Muscle of arm (tissue), 12 donors: ENCODE measurements around the gene ANO8. TPM values are rescaled to one million over a fixed set of nuclear protein-coding genes. Genes with fewer than 3 reads are reported as not detected.
"Not testable (repeated sequence)": the region's sequence is repeated elsewhere in the genome, so short reads cannot be mapped to it uniquely, and the experiment has no call there.

ENCODE experiments used
- DNase-seq: peaks from one replicate; pipeline ENCODE4 v3.0.0-alpha.2; 2013
- polyA plus RNA-seq, 12 donors: library from polyadenylated mRNA; unstranded; fragments of 120-200 nt; gene quantifications; one replicate each; pipeline ENCODE4 v1.2.1, GENCODE V29; 2013; ENCODE audit not compliant: insufficient read length in 12 of 12

The ANO8 gene
- polyA plus RNA-seq, 12 donors, result 4.5 to 14.0 (median 6.0) TPM; not detected in 1

DNA sequence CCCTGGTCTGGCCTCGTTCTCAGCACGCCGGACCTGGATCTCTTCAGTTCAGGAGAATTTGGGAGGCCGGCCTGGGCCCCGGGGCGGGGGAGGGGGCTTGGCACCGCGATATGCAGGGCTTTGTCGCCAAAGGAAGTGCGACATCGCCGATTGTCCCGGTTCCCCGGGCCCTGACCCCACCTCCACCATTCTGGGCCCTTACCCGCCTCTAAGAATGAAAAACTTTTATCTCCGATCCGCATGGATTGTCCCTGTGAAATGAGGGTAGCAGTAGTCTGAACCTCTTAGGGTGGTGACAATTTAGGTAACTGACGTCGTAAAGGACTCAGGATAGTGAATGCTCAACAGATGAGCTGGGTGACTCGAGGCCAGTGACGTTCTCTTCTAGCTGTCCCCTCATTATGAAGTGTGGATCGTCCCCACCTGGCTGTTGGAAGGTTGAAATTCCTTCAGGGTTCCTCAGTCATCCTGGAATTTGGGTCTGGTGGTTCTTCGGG, 24.6 kb downstream of the ANO8 start:
- no peak for DNase-seq

DNA sequence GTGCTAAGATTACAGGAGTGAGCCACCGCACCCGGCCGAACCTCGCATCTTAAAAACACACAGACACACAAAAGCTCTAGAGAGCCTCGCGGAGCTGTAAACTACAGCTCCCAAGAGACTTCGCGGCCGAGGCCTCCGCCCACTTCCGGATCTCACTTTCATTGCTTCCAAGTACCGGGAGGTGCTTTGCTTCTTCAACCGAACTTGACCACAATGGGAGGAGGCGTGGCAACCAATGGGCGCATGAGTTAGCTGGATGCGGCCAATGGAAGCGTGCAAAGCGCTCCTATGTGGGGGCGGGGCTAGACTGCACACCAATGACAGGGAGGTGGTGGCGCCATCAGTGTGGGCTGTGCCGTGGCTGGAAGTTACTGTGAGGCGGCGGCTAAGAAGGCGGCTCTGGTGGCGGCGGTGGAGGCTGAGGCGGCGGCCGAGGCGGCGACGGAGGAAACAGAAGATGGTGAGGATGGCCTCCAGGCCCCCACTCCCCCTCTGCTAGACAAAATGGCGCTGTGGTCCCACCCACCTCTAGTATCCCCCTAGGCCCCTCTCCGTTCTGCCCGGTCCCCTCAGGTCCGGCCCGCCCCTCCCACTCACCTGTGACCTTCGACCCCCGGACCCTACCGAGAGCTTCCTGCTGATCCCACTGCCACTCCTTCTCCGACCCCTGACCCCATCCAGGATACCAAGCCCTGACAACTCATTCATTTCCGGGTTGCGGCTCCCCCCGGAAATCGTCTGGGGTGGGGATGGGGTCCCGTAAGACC, 25.3 kb downstream of the ANO8 start, which contains the start of gene DDA1:
Gene DDA1, plus strand, starts transcription at position 366 of the 767 bp plus-strand sequence. Its CDS starts 92 bp downstream, at position 458.
- DNase-seq, result peak; percentile 99

DNA sequence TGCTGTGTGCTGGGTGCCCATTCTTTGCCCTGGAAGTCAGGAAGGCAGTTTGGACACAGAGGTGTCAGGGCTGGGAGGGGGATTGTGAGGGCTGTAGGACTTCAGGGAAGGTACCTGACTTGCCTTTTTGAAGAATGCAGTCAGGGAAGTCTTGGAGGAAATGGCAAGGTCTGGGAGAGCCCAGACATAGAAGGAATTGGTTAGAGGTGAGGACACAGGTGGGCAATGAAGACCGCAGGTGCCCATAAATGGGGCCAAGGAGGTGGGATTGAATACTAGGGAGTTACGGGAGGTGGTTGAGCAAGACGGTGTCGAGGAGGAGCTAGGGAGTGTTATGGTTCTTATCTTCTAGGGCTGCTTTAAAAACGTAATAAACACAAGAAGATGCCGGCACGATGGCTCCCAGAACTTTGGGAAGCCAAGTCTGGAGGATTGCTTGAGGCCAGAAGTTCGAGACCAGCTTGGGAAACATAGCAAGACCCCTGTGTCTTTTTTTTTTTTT, 26.7 kb downstream of the ANO8 start:
- no peak for DNase-seq

DNA sequence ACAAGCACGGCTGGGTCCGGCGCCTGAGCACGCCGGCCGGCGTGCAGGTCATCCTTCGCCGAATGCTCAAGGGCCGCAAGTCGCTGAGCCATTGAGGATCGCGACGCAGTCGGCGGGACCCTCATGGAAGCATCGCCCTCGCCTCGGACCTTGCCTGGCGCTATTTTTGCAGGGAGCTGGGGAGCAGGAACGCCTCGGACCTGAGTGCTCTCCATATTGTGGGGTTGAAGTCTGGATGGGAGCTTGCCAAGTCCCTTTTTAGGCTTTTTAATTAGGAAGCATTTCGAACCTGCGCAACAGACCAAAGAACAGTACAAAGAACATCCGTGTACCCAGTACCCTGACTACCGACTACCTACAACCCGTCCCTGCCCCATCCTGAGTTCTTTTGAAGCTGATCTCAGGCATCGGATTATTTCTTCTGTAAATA, 28.4 kb downstream of the ANO8 start:
- DNase-seq, result no peak

DNA sequence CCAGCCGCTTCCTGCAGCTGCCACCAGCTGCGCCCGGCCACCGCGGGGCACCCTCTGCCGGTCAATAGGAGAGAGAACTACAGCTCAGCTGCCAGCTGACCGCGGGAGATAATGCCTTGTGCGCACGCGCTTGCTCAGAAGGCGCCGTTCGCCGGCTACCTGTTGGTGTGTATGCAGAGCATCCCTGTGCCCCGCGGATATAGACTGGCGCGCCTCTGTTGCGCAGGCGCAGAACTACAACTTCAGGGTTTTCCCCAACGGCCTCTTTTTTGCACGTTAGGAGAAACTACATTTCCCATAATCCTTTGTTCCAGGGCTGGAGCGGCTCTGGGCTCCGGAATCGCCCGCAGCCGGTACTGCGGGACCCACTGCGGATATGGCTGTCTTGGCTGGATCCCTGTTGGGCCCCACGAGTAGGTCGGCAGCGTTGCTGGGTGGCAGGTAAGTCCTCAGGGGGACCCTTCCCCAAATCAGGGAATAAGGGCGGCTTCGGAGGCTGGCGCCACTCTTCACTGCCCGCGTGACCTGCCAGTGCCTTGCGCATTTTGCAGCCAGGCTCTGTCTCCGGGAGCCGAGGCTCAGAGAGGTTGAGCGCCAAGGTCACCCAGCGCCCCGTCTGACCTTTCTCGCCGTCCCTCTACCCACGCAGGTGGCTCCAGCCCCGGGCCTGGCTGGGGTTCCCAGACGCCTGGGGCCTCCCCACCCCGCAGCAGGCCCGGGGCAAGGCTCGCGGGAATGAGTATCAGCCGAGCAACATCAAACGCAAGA, 29.0 kb downstream of the ANO8 start, which contains the start of gene MRPL34:
Gene MRPL34, plus strand, starts transcription at position 356 of the 768 bp plus-strand sequence. Its CDS starts 21 bp downstream, at position 377.
- DNase-seq, result peak; percentile 93

DNA sequence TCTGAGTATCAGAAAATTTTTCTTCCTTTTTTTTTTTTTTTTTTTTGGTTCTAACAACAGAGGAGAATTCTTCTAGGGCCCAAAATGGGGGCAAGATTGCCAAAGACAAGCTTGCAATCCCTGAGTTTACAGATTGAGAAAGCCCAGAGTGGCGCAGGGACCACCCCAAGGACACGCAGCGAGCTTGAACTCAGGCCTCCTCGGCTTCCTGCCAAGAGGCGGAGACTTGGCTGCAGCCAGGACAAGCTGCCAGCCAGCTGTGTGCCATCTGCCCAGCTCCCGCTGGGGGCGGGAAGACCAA, 29.5 kb downstream of the ANO8 start:
- DNase-seq, result no peak

DNA sequence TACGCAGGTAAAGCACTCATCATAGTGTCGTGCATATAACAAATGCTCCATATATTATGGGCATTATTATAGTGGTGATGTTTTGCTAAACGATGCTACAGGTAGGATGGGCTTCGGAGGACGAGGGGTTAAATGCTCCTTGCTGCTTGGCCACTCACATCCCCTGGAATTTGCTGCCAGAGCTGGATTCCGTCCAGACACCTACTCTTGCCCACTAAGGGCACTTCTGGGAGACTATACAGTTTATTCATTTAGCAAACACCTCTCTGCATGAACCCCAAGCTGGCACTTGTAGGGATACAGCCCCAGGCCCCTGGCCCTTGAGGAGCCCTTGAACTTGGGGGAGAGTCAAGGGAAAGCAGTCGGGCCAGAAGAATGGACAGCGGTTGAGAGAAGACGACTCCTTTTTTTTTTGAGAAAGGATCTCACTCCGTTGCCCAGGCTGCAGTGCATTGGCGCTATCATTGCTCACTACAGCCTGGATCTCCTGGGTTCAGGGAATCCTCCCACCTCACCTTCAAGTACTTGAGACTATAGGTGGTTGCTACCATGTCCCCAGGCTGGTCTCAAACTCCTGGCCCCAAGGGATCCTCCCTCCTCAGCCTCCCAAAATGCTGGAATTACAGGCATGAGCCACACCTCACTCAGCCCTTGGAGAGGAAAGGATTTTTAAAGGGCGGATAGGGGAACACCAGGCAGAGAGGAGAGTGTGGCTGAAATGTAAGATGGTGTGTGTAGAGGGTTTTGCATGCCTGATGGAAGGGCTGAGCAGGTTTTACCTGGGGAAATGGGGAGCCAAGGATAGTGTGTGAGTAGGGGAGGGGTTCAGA, 30.1 kb downstream of the ANO8 start:
- DNase-seq, result no peak

DNA sequence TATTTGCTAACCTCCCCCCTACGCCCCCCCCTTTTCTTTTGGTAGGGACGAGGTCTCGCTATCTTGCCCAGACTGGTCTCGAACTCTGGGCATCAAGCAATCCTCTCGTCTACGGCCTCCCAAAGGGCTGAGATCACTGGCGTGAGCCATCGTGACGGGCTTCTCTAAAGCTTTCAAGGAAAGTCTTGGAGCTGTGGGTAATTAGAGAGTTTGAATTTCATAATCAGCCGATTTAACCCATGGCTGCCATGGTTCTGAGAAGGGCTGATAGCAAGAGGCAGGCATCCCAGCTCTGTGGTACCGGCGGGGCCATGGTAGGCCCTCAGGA, 30.8 kb downstream of the ANO8 start:
- DNase-seq, result no peak

DNA sequence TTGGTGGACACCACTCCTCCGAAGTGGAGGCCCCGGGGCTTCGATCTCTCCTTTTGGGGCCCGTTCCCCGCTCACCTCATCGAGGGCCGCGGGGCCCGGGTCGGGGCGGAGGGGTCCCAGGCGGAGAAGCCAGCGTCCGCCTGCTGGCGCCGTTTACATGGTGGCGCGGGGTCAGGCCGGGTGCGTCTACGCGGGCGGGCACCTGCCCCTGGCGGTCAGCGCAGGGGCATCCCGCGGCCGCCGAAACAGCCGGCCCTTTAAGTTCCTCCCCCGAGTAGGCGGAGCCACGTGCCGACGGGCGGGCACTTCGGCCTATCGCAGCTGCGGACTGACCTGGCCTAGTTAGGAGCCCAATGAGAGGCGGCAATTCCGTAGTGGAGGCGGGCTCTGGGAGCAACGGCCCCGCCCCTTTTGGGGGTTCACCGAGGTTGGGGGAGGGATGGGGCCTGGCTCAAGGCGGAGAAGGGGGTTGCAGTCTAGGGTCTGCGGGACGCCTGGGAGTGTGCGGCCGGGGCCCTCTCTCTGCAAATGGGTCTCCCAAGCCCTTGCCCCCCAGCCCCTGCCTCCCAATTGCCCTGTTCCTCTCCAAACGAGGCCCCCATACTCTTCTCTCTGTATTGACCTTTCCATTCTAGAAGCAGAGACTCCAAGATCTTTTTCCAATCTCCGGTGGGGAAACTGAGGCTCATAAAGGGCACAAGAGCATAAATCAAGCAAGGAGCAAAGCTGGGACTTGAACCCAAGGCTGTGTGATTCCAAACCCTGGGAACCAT, 31.3 kb downstream of the ANO8 start, which contains the start of gene ABHD8:
Gene ABHD8, minus strand, starts transcription at position 259 of the 773 bp plus-strand sequence. CDS start 1,809 bp downstream, outside the sequence.
- peak; percentile 95 for DNase-seq

DNA sequence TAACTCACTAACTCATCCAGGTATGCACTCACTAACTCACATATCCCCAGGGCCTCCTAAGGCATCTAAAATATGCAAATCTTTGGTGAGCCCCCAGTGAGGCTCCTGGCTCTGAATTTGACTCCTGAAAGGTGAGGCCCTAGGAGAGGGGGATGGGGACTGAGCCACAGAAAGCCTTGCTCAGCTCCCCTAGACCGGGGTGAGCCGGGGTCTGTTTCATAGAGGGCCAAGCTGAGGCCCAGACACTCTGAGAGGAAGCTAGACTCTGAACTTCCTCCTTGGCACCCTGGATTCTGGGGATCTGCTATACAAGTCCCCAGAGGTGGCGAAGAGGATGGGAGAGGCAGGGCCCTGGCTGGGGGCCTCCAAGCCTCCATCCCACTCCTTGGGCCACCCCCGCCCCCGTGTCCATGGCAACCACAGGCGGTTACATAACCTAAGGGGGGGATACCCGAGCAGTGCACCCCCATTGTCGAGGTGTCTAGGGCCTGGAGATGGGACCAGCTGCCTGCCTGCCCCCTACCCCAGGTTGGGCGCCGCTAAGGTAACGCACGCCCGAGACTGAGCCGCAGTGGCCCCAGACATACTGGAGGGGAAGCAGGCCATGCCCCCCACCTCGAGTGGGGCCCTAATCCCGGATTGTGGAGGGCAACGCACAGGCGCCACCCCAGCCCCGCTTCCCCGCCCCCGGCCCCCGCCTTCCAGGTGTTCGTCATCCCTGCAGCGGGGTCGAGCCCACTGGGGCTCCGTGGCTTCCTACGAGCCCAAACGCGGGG, 32.1 kb downstream of the ANO8 start:
- no peak for DNase-seq

DNA sequence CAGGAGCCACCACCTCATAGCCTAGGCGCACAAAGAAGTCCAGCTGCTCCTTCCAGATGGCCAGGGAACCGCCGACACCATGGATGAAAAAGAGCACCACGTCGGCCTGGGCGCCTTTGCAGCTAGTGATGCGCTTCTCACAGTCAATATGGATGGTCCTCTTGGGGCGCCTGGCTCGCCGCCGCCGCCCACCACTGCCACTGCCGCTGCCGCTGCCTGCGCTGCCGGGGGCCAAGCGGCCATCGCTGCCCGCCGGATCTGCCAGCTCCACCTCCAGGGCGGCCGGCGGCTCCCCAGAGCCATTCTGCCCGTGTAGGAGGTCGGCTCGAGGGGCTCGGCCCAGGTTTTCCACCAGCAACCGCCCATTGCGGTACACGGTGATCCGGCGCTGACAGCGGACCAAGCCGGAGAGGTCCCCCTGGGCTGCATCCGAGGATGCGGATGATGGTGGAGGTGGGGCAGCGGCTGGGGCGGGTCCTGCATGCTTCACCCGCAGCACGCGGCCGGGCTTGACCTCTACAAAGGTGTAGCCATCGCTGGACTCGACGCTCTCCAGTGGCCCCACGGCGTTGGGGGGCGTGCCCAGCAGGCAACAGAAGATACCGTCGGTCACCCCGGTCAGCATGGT, 33.5 kb downstream of the ANO8 start:
- DNase-seq, result no peak

DNA sequence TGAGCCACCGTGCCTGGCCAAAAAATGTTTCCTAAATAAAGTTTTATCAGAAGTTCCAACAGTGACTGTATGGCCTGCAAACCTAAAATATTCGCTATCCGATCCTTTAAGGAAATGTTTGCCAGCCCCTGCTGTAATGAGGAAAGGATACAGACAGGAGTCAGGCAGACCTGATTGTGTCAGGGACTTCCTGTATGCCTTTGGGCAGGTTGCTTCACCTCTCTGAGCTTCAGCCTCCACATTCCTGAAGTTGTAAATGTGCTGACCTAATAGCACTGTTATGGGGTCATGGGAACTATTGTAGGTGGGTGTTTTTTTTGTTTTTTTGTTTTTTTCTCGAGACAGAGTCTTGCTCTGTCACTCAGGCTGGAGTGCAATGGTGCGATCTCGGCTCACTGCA, 37.7 kb downstream of the ANO8 start:
- DNase-seq, result no peak

DNA sequence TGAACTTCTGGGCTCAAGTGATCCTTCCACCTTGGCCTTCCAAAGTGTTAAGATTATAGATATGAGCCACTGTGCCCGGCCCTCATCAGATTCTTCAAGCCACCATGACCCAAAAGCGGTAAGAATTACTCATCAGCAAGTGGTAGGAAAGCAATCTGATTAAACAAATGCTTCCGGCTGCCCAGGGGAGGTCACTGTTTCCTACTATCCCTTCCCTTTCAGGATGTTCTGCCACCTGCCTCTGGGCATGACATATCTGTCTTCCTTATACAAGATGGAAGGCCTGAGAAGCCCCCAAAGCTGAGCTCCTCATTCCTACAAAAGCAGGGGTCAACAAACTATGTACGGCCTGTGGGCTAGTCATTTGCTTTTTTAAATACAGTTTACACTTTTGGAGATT, 38.4 kb downstream of the ANO8 start:
- no peak for DNase-seq

DNA sequence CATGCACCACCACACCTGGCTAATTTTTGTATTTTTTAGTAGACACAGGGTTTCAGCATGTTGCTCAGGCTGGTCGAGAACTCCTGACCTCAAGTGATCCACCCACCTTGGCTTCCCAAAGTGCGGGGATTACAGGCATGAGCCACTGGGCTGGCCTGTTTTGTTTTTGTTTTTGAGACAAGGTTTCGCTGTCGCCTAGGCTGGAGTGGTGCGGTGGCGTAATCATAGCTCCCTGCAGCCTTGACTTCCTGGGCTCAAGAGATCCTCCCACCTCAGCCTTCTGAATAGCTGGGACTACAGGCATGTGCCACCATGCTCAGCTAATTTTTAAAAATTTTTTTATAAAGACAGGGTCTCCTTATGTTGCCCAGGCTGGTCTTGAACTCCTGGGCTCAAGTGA, 39.1 kb downstream of the ANO8 start:
- DNase-seq, result not testable (repeated sequence)

DNA sequence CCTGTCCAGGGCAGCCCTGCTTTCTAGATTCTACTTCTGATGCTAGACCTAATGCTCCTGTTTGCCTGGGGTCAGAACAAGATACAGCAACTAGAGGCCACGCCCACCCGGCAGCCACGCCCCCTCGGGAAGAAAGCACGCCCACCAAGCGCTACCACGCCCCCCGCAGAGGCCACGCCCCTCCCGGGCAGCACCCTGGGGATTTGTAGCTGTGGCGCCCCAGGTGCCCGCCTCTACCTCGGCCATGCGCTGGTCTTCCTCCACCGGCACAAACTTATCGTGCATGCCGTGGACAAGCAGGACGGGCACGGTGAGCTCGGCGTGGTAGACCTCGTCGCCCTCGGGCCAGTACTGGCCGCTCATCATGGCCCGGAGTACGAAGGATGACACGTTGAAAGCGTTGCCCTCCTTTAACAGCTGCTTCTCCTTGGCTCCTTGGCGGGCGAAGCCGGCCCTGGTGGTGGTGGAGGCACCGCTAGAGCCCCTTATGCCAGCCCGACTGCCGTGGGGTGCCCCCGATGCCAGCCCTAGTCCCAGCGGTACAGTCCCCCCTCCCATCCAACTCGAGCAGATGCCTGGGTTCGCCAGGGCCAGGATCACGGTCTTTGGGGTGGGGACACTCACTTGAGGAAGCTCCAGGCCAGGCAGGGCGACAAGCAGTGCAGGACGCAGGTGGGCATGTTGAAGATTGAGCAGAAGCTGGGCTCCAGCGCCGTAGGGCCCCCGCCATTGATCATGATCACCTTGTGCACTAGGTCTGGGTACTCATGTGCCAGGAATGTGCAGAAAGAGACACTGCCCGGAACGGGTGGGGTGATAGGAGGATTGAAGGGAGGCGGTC, 40.4 kb downstream of the ANO8 start:
- DNase-seq, result no peak

DNA sequence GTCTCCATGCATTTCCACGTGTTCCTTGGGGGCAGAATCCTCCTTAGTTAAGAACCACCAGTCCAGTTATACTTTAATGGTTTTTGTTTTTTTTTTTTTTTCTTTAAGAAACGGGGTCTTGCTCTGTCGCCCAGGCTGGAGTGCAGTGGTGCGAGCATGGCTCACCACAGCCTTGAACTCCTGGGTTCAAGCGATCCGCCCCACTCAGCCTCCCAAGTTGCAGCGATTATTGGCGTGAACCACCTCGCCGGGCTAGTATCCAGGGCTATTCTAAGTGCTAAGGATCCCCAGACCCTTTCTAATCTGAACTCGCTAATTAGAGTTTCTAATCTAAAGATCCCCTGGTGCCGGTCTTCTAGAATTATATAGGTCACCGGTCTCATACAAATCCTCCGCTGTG, 41.0 kb downstream of the ANO8 start:
- DNase-seq, result no peak

DNA sequence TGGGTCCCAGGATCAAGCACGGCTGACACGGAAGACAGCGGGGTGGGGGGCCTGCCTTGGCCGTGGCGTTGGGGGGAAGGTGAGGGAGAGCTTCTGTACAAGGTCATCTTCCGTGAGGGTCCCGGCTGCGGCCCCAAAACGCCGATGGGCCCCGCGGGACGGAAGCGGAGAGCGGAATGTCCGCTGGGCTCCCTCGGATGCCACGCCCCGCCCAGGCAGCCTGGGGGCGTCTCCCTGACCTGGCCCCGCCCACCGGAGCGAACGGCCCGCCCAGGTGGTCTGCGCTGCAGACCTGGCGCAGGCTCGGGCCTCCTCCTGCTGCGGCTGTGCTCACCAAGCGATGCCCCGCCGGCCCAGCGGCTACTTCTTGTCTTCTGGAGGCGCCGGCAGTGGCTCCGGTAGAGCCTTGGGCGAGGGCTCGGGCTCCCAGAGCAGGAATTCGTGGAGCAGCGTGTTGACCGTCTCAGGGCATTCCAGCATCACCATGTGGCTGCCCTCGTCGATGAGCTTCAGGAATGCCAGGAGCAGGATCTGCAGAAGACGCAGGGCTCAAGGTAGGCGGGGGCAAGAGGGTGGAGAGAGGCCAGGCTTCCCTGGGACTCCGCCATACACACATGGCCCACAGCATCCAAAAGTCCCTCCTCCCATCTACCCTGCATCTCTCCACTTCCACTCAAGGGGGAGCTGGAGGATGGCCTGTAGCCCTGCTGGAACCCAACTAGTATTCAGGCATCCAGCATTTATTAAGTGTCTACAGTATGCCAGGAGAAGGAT, 42.2 kb downstream of the ANO8 start:
- peak; percentile 79 for DNase-seq

DNA sequence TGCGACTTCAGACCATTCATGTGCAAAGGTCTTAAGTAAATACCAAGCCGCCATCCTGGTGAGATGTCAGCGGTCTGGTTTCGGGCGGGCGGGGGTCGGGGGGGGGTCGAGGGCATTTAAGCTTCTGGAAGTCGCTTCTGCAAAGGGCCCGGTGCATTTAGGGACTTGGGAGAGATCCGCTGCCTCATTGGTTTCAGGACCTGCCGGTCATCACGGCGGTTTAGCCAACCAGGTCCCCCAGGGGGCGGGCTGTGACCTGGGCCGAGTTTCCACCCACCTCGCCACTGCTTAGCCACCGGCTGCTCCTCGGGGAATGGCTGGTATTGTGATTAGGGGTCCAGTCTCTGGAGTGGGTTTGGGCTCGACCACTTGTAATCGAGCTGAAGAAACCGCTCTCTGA, 45.2 kb downstream of the ANO8 start:
- no peak for DNase-seq
